WTC11 (cell line): Measurements from ENCODE around the gene SLC7A10. TPM values are rescaled to one million over a fixed set of nuclear protein-coding genes. Genes with fewer than 3 reads are reported as not detected.

Source experiments
- ATAC-seq: fragments of 200-7000 bp; cut with Tn5 transposase; 2 replicates; pipeline ENCODE4 v1.10.0; 2021; ENCODE audit warnings: mild to moderate bottlenecking, moderate library complexity
- CTCF ChIA-PET: fragments of 300-600 bp; sonication (Branson Sonifier 250); formaldehyde crosslinking; loops from one replicate; lab custom pipeline; 2021; ENCODE audit warnings: antibody characterized with exemption; lab: Charles Lee
- POLR2A ChIA-PET: fragments of 350-600 bp; sonication (Branson Sonifier 250); formaldehyde crosslinking; loops from one replicate; lab custom pipeline; 2021; ENCODE audit warnings: antibody characterized with exemption; lab: Charles Lee
- DNase-seq: peaks from one replicate; pipeline ENCODE4 v3.0.0; 2021; ENCODE audit warnings: low spot score
- H3K27ac Mint-ChIP-seq: 2 replicates; pipeline ENCODE4 v1.8.0; 2021; ENCODE audit warnings: mixed read lengths
- H3K27me3 Mint-ChIP-seq: 2 replicates; pipeline ENCODE4 v1.8.0; 2021; ENCODE audit warnings: low read depth, mild to moderate bottlenecking, moderate library complexity, mixed read lengths
- H3K36me3 Mint-ChIP-seq: 2 replicates; pipeline ENCODE4 v1.8.0; 2021; ENCODE audit warnings: mixed read lengths
- H3K4me1 Mint-ChIP-seq: 2 replicates; pipeline ENCODE4 v1.8.0; 2022; ENCODE audit warnings: mixed read lengths
- H3K4me3 Mint-ChIP-seq: 2 replicates; pipeline ENCODE4 v1.8.0; 2021; ENCODE audit warnings: mild to moderate bottlenecking, moderate library complexity, mixed read lengths
- H3K9me3 Mint-ChIP-seq: 2 replicates; pipeline ENCODE4 v1.8.0; 2021; ENCODE audit warnings: mixed read lengths
- ATF1 ChIP-seq: sonication (generic); formaldehyde crosslinking; IDR thresholded peaks from 2 replicates; pipeline ENCODE4 v1.8.1; 2023; ENCODE audit warnings: mild to moderate bottlenecking, moderate library complexity, missing genetic modification reagents
- CREM ChIP-seq: sonication (generic); formaldehyde crosslinking; IDR thresholded peaks from 2 replicates; pipeline ENCODE4 v1.8.1; 2022; ENCODE audit warnings: mild to moderate bottlenecking, missing genetic modification reagents, moderate library complexity
- FOXP1 ChIP-seq: sonication (generic); formaldehyde crosslinking; IDR thresholded peaks from 2 replicates; pipeline ENCODE4 v1.8.0; 2022; ENCODE audit warnings: missing genetic modification reagents, mild to moderate bottlenecking, moderate library complexity, borderline replicate concordance
- JAZF1 ChIP-seq: fragments of 250-450 bp; sonication (Bioruptor Pico); IDR thresholded peaks from 2 replicates; pipeline ENCODE4 v1.9.0; 2021; ENCODE audit warnings: moderate library complexity, mild to moderate bottlenecking, inconsistent platforms
- MXD4 ChIP-seq: fragments of 250-450 bp; sonication (Bioruptor Pico); IDR thresholded peaks from 2 replicates; pipeline ENCODE4 v1.8.0; 2021; ENCODE audit warnings: mild to moderate bottlenecking, moderate library complexity, borderline replicate concordance
- RELA ChIP-seq: sonication (generic); formaldehyde crosslinking; IDR thresholded peaks from 2 replicates; pipeline ENCODE4 v1.8.1; 2022; ENCODE audit warnings: missing genetic modification reagents, mild to moderate bottlenecking, borderline replicate concordance
- SMAD3 ChIP-seq: sonication (generic); formaldehyde crosslinking; IDR thresholded peaks from 2 replicates; pipeline ENCODE4 v1.8.0; 2022; ENCODE audit warnings: missing genetic modification reagents, mild to moderate bottlenecking, borderline replicate concordance
- SOX15 ChIP-seq: fragments of 250-450 bp; sonication (Bioruptor Pico); IDR thresholded peaks from 2 replicates; pipeline ENCODE4 v1.9.0; 2021; ENCODE audit warnings: mild to moderate bottlenecking
- SP1 ChIP-seq: sonication (generic); formaldehyde crosslinking; conservative IDR thresholded peaks from 2 replicates; pipeline ENCODE4 v1.8.1; 2022; ENCODE audit warnings: missing genetic modification reagents
- ZBTB21 ChIP-seq: sonication (generic); formaldehyde crosslinking; IDR thresholded peaks from 2 replicates; pipeline ENCODE4 v1.8.1; 2023; ENCODE audit warnings: mild to moderate bottlenecking, missing genetic modification reagents, borderline replicate concordance
- ZNF121 ChIP-seq: sonication (generic); formaldehyde crosslinking; IDR thresholded peaks from 2 replicates; pipeline ENCODE4 v1.8.0; 2023; ENCODE audit warnings: missing genetic modification reagents
- ZNF263 ChIP-seq: sonication (generic); formaldehyde crosslinking; IDR thresholded peaks from 2 replicates; pipeline ENCODE4 v1.8.1; 2022; ENCODE audit warnings: low read depth, mild to moderate bottlenecking, moderate library complexity, missing genetic modification reagents
- ZNF423 ChIP-seq: fragments of 250-450 bp; sonication (Bioruptor Pico); IDR thresholded peaks from 2 replicates; pipeline ENCODE4 v2.1.2; 2022; ENCODE audit warnings: mild to moderate bottlenecking, moderate library complexity
- total RNA-seq: library from RNA; stranded (reverse); gene quantifications from 3 replicates; pipeline ENCODE4 v1.2.3, GENCODE V29; 2021
- TF ChIP-seq, protein P1 (sequence below): fragments of 200-600 bp; IDR thresholded peaks from 2 replicates; pipeline ENCODE4 v1.8.0; 2022; ENCODE audit warnings: antibody characterized with exemption
- TF ChIP-seq, protein P2 (sequence below): sonication (generic); formaldehyde crosslinking; IDR thresholded peaks from 2 replicates; pipeline ENCODE4 v1.8.0; 2022; ENCODE audit warnings: mild to moderate bottlenecking, missing genetic modification reagents
- TF ChIP-seq, protein P3 (sequence below): sonication (generic); formaldehyde crosslinking; IDR thresholded peaks from 2 replicates; pipeline ENCODE4 v1.8.0; 2022; ENCODE audit warnings: mild to moderate bottlenecking, missing genetic modification reagents
- TF ChIP-seq, protein P4 (sequence below): sonication (generic); formaldehyde crosslinking; IDR thresholded peaks from 2 replicates; pipeline ENCODE4 v1.8.1; 2022; ENCODE audit warnings: missing genetic modification reagents, borderline replicate concordance
- TF ChIP-seq, protein P5 (sequence below): sonication (generic); formaldehyde crosslinking; IDR thresholded peaks from 2 replicates; pipeline ENCODE4 v1.8.0; 2022; ENCODE audit warnings: missing genetic modification reagents

SLC7A10 gene
- total RNA-seq, 1 experiment from 2014 or later, result 4.2 TPM

DNA sequence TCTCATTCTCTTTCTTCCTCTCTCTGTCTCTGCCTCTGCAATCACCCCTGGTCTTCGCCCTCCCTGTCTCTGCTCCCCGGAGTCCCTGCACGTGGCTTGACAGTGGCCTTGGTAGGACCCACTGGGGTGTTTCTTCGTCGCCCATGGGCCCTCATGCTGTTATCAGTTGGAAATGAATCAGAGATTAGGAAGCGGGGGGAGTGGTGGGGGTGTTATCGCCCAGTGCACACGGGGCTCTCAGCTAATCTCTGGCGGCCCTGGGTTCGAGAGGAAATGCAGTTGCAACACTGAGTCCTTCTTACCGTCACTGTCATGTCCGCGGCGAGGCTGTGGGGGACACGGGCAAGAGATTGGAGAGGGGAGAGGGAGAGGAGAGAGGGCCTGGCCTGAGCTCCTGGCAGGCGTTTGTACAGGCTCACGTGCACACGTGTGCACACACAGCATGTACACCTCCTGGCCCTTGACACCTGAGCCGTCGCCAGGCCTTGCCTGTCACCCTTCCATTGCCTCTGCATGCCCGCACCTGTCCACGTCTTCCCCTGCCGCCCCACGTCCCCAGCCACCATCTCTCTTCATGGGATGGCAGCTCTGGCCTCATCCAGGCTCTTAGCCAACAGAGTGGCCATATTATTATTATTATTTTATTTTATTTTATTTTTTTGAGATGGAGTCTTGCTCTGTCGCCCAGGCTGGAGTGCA is 37.8 kb upstream of the SLC7A10 start (continued):
- TF ChIP-seq, protein P1, sequence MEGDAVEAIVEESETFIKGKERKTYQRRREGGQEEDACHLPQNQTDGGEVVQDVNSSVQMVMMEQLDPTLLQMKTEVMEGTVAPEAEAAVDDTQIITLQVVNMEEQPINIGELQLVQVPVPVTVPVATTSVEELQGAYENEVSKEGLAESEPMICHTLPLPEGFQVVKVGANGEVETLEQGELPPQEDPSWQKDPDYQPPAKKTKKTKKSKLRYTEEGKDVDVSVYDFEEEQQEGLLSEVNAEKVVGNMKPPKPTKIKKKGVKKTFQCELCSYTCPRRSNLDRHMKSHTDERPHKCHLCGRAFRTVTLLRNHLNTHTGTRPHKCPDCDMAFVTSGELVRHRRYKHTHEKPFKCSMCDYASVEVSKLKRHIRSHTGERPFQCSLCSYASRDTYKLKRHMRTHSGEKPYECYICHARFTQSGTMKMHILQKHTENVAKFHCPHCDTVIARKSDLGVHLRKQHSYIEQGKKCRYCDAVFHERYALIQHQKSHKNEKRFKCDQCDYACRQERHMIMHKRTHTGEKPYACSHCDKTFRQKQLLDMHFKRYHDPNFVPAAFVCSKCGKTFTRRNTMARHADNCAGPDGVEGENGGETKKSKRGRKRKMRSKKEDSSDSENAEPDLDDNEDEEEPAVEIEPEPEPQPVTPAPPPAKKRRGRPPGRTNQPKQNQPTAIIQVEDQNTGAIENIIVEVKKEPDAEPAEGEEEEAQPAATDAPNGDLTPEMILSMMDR, result no peak
- TF ChIP-seq FOXP1 (no peak), SOX15 (CRISPR knock-in tag) (no peak), MXD4 (CRISPR knock-in tag) (no peak), RELA (CRISPR knock-in tag) (no peak), CREM (CRISPR knock-in tag) (no peak), SP1 (CRISPR knock-in tag) (no peak), ZNF263 (CRISPR knock-in tag) (no peak)
- TF ChIP-seq, protein P2, sequence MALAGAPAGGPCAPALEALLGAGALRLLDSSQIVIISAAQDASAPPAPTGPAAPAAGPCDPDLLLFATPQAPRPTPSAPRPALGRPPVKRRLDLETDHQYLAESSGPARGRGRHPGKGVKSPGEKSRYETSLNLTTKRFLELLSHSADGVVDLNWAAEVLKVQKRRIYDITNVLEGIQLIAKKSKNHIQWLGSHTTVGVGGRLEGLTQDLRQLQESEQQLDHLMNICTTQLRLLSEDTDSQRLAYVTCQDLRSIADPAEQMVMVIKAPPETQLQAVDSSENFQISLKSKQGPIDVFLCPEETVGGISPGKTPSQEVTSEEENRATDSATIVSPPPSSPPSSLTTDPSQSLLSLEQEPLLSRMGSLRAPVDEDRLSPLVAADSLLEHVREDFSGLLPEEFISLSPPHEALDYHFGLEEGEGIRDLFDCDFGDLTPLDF, result no peak
- TF ChIP-seq, protein P3, sequence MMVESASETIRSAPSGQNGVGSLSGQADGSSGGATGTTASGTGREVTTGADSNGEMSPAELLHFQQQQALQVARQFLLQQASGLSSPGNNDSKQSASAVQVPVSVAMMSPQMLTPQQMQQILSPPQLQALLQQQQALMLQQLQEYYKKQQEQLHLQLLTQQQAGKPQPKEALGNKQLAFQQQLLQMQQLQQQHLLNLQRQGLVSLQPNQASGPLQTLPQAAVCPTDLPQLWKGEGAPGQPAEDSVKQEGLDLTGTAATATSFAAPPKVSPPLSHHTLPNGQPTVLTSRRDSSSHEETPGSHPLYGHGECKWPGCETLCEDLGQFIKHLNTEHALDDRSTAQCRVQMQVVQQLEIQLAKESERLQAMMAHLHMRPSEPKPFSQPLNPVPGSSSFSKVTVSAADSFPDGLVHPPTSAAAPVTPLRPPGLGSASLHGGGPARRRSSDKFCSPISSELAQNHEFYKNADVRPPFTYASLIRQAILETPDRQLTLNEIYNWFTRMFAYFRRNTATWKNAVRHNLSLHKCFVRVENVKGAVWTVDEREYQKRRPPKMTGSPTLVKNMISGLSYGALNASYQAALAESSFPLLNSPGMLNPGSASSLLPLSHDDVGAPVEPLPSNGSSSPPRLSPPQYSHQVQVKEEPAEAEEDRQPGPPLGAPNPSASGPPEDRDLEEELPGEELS (CRISPR knock-in tag), result no peak

DNA sequence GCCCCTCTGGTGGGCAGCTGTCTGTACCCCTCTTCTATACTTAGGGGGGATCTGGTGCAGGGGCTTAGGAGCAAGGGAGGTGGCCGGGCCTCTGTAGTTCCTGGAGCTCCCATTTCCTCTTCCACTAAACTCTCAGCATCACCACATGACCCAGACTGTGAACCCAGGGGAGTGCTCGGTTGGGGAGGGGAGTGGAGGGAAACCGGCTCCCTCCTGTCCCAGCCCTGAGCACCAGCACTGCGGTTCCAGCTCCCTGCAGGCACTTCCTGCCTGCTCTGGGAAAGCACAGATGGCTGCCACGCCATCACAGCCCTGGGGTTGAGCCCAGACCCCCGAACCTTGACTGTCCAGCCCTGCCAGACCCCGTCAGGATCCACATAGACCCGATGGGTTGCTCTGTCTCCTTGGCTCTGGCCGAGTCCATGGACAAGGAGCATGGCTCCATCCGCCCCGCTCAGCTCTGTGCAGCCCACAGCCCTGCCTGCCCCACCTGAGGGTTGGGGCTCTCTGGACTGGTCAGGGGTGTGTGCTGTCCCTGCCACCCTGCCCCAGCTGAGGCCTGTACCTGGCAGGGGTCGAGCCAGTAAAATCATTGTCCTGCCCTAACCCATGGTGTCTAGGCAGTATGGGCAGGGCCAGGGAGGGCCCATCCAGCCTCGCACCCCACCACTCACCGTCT is 36.0 kb upstream of the SLC7A10 start:
- peak; percentile 72 for ATAC-seq
- H3K4me3 Mint-ChIP-seq, result no peak overlapping the region
- ChIA-PET CTCF (interaction anchor here (1.0 to 2.1 kb wide), 6 partner anchors 12 to 136 kb away, joined by 3 to 5 read pairs (median 4); no protein-coding TSS in a partner anchor), POLR2A (no interaction called here)
- DNase-seq, result no peak
- H3K27ac Mint-ChIP-seq, result no peak overlapping the region
- peaks cover 3% of the 10 kb centered on the region for H3K4me1 Mint-ChIP-seq
- no peak for TF ChIP-seq ATF1 (CRISPR knock-in tag)
- peak; percentile 71 for TF ChIP-seq ZNF121 (CRISPR knock-in tag)
- H3K27me3 Mint-ChIP-seq, result peaks cover 6% of the 10 kb centered on the region; the same call in 1 of the 2 replicates
- H3K9me3 Mint-ChIP-seq, result peaks cover 10% of the 10 kb centered on the region; the same call in 1 of the 2 replicates
- H3K36me3 Mint-ChIP-seq, result peaks cover 3% of the 10 kb centered on the region; the same call in 1 of the 2 replicates

DNA sequence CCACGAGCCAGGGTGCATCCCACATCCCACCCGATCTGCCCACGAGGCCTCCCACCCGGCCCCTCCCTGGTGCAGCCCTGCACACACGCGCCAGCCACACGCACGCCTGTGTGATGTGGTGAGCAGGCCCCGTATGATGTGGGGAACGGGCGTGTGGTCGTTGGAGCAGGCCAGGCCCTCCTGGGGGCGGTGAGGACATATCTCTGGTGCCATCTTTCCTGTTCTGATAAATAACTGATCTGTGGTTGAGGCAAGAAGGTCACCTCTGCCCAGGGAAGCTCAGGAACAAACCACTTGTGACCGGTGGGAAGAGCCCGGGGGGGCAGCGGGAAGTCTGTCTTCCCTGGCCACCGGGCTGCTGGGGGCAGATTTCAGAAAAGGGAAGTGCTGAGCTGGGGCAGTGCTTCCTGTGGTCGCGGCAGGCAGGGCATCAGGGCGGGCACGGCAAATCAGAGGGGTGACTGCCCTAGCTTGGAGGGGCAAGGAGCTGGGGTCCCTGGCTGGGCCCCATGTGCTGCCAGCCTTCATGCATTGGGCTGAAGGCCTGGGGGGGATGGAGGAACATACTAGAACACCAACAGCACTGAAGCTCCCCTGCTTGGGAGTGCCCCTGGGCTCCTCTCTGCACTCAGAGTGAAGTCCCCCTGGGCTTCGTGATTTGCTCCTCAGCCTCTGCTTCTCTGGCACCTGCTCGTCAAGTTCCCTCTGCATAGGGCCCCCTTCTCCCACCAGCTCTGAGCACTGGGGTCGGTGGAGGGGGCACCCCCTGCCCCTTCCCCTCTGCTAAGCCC is 35.2 kb upstream of the SLC7A10 start:
- CTCF ChIA-PET, result interaction anchor here (1.0 to 2.1 kb wide), 6 partner anchors 12 to 137 kb away, joined by 3 to 5 read pairs (median 4); no protein-coding TSS in a partner anchor
- TF ChIP-seq, protein P2, result no peak
- TF ChIP-seq JAZF1 (no peak), ZNF423 (CRISPR knock-in tag) (no peak), ZBTB21 (CRISPR knock-in tag) (no peak), SMAD3 (no peak)
- TF ChIP-seq, protein P4, sequence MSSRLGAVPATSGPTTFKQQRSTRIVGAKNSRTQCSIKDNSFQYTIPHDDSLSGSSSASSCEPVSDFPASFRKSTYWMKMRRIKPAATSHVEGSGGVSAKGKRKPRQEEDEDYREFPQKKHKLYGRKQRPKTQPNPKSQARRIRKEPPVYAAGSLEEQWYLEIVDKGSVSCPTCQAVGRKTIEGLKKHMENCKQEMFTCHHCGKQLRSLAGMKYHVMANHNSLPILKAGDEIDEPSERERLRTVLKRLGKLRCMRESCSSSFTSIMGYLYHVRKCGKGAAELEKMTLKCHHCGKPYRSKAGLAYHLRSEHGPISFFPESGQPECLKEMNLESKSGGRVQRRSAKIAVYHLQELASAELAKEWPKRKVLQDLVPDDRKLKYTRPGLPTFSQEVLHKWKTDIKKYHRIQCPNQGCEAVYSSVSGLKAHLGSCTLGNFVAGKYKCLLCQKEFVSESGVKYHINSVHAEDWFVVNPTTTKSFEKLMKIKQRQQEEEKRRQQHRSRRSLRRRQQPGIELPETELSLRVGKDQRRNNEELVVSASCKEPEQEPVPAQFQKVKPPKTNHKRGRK (CRISPR knock-in tag), result no peak
- TF ChIP-seq, protein P5, sequence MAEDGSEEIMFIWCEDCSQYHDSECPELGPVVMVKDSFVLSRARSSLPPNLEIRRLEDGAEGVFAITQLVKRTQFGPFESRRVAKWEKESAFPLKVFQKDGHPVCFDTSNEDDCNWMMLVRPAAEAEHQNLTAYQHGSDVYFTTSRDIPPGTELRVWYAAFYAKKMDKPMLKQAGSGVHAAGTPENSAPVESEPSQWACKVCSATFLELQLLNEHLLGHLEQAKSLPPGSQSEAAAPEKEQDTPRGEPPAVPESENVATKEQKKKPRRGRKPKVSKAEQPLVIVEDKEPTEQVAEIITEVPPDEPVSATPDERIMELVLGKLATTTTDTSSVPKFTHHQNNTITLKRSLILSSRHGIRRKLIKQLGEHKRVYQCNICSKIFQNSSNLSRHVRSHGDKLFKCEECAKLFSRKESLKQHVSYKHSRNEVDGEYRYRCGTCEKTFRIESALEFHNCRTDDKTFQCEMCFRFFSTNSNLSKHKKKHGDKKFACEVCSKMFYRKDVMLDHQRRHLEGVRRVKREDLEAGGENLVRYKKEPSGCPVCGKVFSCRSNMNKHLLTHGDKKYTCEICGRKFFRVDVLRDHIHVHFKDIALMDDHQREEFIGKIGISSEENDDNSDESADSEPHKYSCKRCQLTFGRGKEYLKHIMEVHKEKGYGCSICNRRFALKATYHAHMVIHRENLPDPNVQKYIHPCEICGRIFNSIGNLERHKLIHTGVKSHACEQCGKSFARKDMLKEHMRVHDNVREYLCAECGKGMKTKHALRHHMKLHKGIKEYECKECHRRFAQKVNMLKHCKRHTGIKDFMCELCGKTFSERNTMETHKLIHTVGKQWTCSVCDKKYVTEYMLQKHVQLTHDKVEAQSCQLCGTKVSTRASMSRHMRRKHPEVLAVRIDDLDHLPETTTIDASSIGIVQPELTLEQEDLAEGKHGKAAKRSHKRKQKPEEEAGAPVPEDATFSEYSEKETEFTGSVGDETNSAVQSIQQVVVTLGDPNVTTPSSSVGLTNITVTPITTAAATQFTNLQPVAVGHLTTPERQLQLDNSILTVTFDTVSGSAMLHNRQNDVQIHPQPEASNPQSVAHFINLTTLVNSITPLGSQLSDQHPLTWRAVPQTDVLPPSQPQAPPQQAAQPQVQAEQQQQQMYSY (CRISPR knock-in tag), result no peak

More for the DNA sequence above, 35.2 kb upstream of the SLC7A10 start:
- H3K36me3 Mint-ChIP-seq, result peaks cover 3% of the 10 kb centered on the region; the same call in 1 of the 2 replicates
- peaks cover 6% of the 10 kb centered on the region; the same call in 1 of the 2 replicates for H3K27me3 Mint-ChIP-seq
- peaks cover 10% of the 10 kb centered on the region; the same call in 1 of the 2 replicates for H3K9me3 Mint-ChIP-seq
- no peak overlapping the region for H3K4me3 Mint-ChIP-seq
- POLR2A ChIA-PET, result no interaction called here
- peaks cover 3% of the 10 kb centered on the region for H3K4me1 Mint-ChIP-seq
- ATAC-seq (no peak), DNase-seq (no peak)
- no peak overlapping the region for H3K27ac Mint-ChIP-seq
